Chondrocyte (in vitro differentiated cells): Measurements from ENCODE around the gene THRB. TPM values are rescaled to one million over a fixed set of nuclear protein-coding genes. Genes with fewer than 3 reads are reported as not detected.
A peak's percentile ranks its signal among the peaks of the same experiment; 100 is the strongest.

Experiments used
- DNase-seq: peaks from one replicate; pipeline ENCODE4 v3.0.0; 2021; ENCODE audit warnings: mixed read lengths, low spot score
- H3K27ac Mint-ChIP-seq: one replicate; pipeline ENCODE4 v1.8.0; 2021; ENCODE audit warnings: mild to moderate bottlenecking, moderate library complexity, mixed read lengths; ENCODE audit not compliant: unreplicated experiment
- H3K27me3 Mint-ChIP-seq: 2 replicates; pipeline ENCODE4 v1.8.0; 2021; ENCODE audit warnings: low read depth, mixed read lengths
- H3K36me3 Mint-ChIP-seq: 2 replicates; pipeline ENCODE4 v1.8.0; 2021; ENCODE audit warnings: low read depth, mixed read lengths
- H3K4me1 Mint-ChIP-seq: 2 replicates; pipeline ENCODE4 v1.8.0; 2021; ENCODE audit warnings: low read depth, mild to moderate bottlenecking, mixed read lengths
- H3K4me3 Mint-ChIP-seq: one replicate; pipeline ENCODE4 v1.8.0; 2021; ENCODE audit warnings: mild to moderate bottlenecking, moderate library complexity, mixed read lengths; ENCODE audit not compliant: unreplicated experiment
- H3K9me3 Mint-ChIP-seq: 2 replicates; pipeline ENCODE4 v1.8.0; 2021; ENCODE audit warnings: low read depth, mixed read lengths
- total RNA-seq: library from RNA; stranded (reverse); gene quantifications from 3 replicates; pipeline ENCODE4 v1.2.1, GENCODE V29; 2021
- TF ChIP-seq, protein P1 (sequence below): fragments of 200-600 bp; sonication (generic); IDR thresholded peaks from 2 replicates; pipeline ENCODE4 v1.5.0; 2021; ENCODE audit warnings: antibody characterized with exemption, mild to moderate bottlenecking, moderate library complexity

THRB gene
- total RNA-seq, 1 donor from 2014 or later, result 3.8 TPM

DNA sequence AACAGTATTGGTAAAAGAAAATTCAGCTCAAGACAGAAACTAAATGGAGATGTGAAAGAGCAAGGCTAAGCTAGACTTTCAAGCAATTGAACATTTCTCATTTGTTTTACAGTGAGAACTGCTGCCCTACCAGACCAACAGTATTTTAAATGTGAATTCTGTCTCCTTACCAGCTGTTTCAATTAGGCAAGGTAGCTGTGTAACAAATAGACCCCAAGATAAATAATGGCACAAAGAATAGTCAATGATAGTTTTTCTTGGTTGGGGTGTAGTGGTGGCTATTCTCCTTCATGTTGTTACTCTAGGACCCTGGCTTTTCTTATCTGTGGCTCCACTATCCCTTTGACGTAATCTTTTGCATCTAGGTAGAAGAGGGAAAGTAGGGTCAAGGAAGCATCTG lies 30.4 kb upstream of the THRB start:
- Mint-ChIP-seq H3K36me3 (peaks cover 2% of the 10 kb centered on the region), H3K27me3 (peaks cover 6% of the 10 kb centered on the region), H3K27ac (no peak overlapping the region), H3K9me3 (no peaks in the 10 kb centered on the region), H3K4me3 (no peak overlapping the region), H3K4me1 (peaks cover 4% of the 10 kb centered on the region)
- DNase-seq, result no peak
- TF ChIP-seq, protein P1, sequence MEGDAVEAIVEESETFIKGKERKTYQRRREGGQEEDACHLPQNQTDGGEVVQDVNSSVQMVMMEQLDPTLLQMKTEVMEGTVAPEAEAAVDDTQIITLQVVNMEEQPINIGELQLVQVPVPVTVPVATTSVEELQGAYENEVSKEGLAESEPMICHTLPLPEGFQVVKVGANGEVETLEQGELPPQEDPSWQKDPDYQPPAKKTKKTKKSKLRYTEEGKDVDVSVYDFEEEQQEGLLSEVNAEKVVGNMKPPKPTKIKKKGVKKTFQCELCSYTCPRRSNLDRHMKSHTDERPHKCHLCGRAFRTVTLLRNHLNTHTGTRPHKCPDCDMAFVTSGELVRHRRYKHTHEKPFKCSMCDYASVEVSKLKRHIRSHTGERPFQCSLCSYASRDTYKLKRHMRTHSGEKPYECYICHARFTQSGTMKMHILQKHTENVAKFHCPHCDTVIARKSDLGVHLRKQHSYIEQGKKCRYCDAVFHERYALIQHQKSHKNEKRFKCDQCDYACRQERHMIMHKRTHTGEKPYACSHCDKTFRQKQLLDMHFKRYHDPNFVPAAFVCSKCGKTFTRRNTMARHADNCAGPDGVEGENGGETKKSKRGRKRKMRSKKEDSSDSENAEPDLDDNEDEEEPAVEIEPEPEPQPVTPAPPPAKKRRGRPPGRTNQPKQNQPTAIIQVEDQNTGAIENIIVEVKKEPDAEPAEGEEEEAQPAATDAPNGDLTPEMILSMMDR, result no peak

DNA sequence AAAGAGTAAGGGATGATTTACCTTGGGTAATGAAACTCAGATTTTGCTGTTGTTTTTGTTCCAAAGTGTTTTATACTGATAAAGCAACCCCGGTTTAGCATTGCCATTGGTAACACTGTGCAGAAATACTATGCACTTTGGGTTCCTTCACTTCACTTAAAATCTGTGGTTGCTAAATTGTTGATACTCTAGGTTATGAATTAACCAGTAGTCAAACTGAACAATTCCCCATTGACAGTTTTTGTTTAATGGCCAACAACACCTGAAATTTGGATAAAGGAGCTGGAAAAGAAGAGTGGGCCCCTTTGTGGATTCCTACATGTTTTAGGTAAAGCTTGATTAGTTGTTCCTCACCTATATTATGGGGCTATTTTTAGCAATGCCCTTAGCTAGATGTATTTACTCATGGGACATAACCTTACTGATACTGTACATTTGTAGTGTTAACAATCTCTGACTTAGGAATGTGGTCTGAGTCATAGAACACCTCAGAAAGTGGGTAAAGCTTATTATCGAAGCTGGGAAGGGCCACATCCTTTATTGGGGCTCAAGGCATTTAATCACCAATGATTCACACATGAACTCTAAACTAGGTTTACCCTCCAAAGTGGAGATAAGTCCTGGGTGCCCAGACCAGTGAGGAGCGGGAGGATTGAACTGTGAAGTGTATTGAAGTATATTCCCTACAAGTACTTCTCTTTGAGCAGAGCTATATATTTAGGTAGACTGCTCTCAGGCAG lies 29.5 kb upstream of the THRB start:
- TF ChIP-seq, protein P1, result no peak
- H3K27me3 Mint-ChIP-seq, result peaks cover 13% of the 10 kb centered on the region
- H3K4me3 Mint-ChIP-seq, result no peak overlapping the region
- H3K9me3 Mint-ChIP-seq, result no peaks in the 10 kb centered on the region
- no peak overlapping the region for H3K27ac Mint-ChIP-seq
- DNase-seq, result no peak
- H3K36me3 Mint-ChIP-seq, result no peaks in the 10 kb centered on the region
- H3K4me1 Mint-ChIP-seq, result peaks cover 4% of the 10 kb centered on the region

DNA sequence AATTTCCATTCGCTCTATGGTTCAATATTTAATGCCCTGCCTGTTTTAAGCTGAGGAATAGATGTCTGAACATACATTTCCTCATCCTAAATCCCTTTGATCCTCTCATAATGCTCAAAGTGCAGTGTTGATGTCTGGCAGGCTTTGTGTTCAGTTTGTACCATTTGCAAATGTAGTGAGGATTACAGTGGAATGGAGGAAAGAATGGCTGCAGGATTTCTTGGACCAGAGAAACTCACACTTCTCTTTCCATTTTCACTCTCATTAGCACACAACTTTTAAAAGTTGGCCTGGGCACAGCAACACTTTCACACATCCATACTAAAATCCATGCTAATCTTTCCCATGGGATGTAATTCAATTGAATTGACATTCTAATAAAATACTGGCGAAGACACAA lies 28.6 kb upstream of the THRB start:
- Mint-ChIP-seq H3K36me3 (no peaks in the 10 kb centered on the region), H3K4me1 (peaks cover 4% of the 10 kb centered on the region), H3K9me3 (no peaks in the 10 kb centered on the region), H3K4me3 (no peak overlapping the region), H3K27me3 (peaks cover 18% of the 10 kb centered on the region), H3K27ac (no peak overlapping the region)
- DNase-seq, result no peak
- TF ChIP-seq, protein P1, result no peak

DNA sequence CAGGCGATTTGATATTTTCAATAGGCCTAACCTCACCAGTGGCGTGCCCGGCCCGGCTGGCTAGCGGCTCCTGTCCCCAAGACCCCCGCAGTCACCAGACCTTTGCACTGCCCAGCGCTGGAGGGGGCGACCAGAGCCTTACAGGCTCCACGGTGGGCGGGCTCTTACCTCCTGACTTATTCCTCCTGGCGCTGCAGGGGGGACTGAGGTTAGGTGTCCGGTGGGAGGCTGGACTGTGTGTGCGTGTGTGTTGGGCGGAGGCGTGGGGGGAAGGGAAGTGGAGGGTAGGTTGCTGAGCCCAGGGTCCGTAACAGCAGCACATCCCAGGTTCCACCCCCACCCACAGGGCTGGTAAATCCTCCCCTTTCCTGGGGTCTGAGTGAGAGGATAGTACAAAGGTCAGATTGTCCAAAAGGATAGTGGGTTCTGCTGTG lies 27.5 kb upstream of the THRB start:
- TF ChIP-seq, protein P1, result no peak
- peak overlapping the region; percentile 64 for H3K4me3 Mint-ChIP-seq
- H3K27me3 Mint-ChIP-seq, result peaks cover 15% of the 10 kb centered on the region
- H3K4me1 Mint-ChIP-seq, result peaks cover 4% of the 10 kb centered on the region
- no peaks in the 10 kb centered on the region for H3K36me3 Mint-ChIP-seq
- peak; percentile 91 for DNase-seq
- no peaks in the 10 kb centered on the region for H3K9me3 Mint-ChIP-seq
- no peak overlapping the region for H3K27ac Mint-ChIP-seq

DNA sequence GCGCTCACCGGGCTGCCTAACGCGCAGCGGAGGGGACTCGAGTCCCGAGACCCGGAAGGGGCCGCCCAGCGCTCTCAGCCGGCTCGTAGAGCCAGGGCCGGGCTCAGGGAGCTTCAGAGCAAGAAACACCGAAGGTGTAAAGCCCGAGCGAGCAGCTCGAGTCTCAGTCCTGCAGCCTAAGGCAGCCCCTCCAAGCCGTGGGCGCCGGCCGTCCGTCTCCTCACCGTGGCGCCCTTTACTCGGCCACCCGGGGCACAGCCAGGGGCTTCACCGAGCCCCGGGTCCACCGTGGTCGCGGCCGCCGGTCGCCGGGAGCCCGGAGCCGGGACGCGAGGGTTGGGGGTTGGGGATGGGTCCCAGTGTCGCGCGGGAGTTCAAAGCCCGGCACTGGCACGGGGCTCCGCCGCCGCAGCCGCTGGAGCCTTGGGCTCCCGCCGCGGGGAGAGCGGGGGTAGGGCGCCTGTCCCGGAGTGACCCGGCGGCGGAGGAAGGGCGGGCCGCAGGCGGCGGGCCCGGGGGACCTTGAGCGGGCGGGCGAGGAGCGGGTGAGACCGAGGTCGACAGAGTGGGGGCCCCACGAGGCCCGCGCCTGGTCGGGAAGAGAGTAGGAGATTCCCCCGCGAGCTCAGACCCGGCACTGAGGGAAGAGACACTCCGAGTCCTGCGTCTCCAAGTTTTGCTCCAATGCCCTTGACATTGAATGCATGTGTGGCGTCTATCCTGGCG lies 26.9 kb upstream of the THRB start:
- H3K27ac Mint-ChIP-seq, result no peak overlapping the region
- H3K27me3 Mint-ChIP-seq, result peaks cover 15% of the 10 kb centered on the region

More for the DNA sequence above, 26.9 kb upstream of the THRB start:
- no peaks in the 10 kb centered on the region for H3K36me3 Mint-ChIP-seq
- peak; percentile 79 for DNase-seq
- H3K4me3 Mint-ChIP-seq, result peak overlapping the region; percentile 64
- H3K9me3 Mint-ChIP-seq, result no peaks in the 10 kb centered on the region
- H3K4me1 Mint-ChIP-seq, result peaks cover 4% of the 10 kb centered on the region
- TF ChIP-seq, protein P1, result peak; percentile 58
